Upper lobe of right lung (tissue), 1 donor: ENCODE data around the gene TLR7. TPM values are rescaled to one million over a fixed set of nuclear protein-coding genes. Genes with fewer than 3 reads are reported as not detected.

Experiments
- ATAC-seq: fragments of 200-7000 bp; cut with Tn5 transposase; one replicate; pipeline ENCODE4 v1.9.1; 2020; ENCODE audit warnings: mild to moderate bottlenecking, moderate library complexity
- DNase-seq: peaks from one replicate; pipeline ENCODE4 v3.0.0-alpha.2; 2020
- H3K27ac ChIP-seq: fragments of 200-600 bp; one replicate; pipeline ENCODE4 v1.8.0; 2022
- H3K27me3 ChIP-seq: fragments of 200-600 bp; one replicate; pipeline ENCODE4 v1.8.0; 2022; ENCODE audit warnings: mild to moderate bottlenecking
- H3K36me3 ChIP-seq: fragments of 200-600 bp; one replicate; pipeline ENCODE4 v1.8.0; 2022
- H3K4me1 ChIP-seq: fragments of 200-600 bp; one replicate; pipeline ENCODE4 v1.8.0; 2022
- H3K4me3 ChIP-seq: fragments of 200-600 bp; one replicate; pipeline ENCODE4 v1.8.0; 2022; ENCODE audit warnings: mild to moderate bottlenecking
- H3K9me3 ChIP-seq: fragments of 200-600 bp; one replicate; pipeline ENCODE4 v1.8.0; 2022
- CTCF ChIP-seq: fragments of 200-600 bp; IDR thresholded peaks from one replicate; pipeline ENCODE4 v1.8.0; 2022; ENCODE audit warnings: antibody characterized with exemption
- intact Hi-C: fragments of 100-400 bp; cut with DNase I; formaldehyde crosslinking; loops from one replicate; pipeline ENCODE4 v1.11.0; 2022
- total RNA-seq: library from RNA; stranded (reverse); fragmentation: NEBNext Ultra II Directional; extraction: Animal tissue kit (Norgen Biotek cat#: 25700); gene quantifications from one replicate; pipeline ENCODE4 v1.2.1, GENCODE V29; 2021
- donor health status: DM: no; HTN: yes; CAD: no; lungs with severe emphysema.

The TLR7 gene
- total RNA-seq, 1 donor from 2014 or later: 3.1 TPM

- Histone ChIP-seq H3K27me3 (no peaks in the 10 kb centered on the region), H3K9me3 (no peaks in the 10 kb centered on the region), H3K4me3 (peak within 1 kb of the TSS; percentile 28), H3K36me3 (no peaks in the 10 kb centered on the region), H3K27ac (no peak within 1 kb of the TSS), H3K4me1 (no peaks in the 10 kb centered on the region)
- TF ChIP-seq CTCF: no peak
- peak; percentile 66 for ATAC-seq
- intact Hi-C loops: no loop called here
- no peak for DNase-seq
Measured at GRCh38 chrX:12906046-12906761, 39.3 kb downstream of the TLR7 start, which contains the start of gene TLR8. TSS of gene TLR8 (plus strand) at chrX:12906620. CDS start at chrX:12906707, 87 bp downstream.

- H3K4me1 ChIP-seq: no peaks in the 10 kb centered on the region
- intact Hi-C loops: no loop called here
- H3K9me3 ChIP-seq: no peaks in the 10 kb centered on the region
- H3K36me3 ChIP-seq: no peaks in the 10 kb centered on the region
- DNase-seq: no peak
- TF ChIP-seq CTCF: no peak
- no peaks in the 10 kb centered on the region for H3K27me3 ChIP-seq
- no peak overlapping the region for H3K4me3 ChIP-seq
- no peak overlapping the region for H3K27ac ChIP-seq
- ATAC-seq: peak; percentile 13
Measured at GRCh38 chrX:12910423-12911121, 43.7 kb downstream of the TLR7 start.

- Histone ChIP-seq H3K4me3 (no peak overlapping the region), H3K27me3 (no peaks in the 10 kb centered on the region), H3K4me1 (no peaks in the 10 kb centered on the region), H3K9me3 (no peaks in the 10 kb centered on the region), H3K27ac (no peak overlapping the region), H3K36me3 (no peaks in the 10 kb centered on the region)
- no peak for TF ChIP-seq CTCF
- DNase-seq (no peak), ATAC-seq (no peak)
- intact Hi-C loops: no loop called here
Measured at GRCh38 chrX:12911122-12911470, 44.2 kb downstream of the TLR7 start.

GRCh38 chrX:12912791-12913482, 46.1 kb downstream of the TLR7 start:
- no peak overlapping the region for H3K4me3 ChIP-seq
- no peaks in the 10 kb centered on the region for H3K36me3 ChIP-seq
- H3K4me1 ChIP-seq: no peaks in the 10 kb centered on the region
- H3K27me3 ChIP-seq: no peaks in the 10 kb centered on the region
- H3K9me3 ChIP-seq: no peaks in the 10 kb centered on the region
- no peak for DNase-seq
- no peak for ATAC-seq
- no peak for TF ChIP-seq CTCF
- no peak overlapping the region for H3K27ac ChIP-seq
- intact Hi-C loops: no loop called here

- intact Hi-C loops: no loop called here
- Histone ChIP-seq H3K27ac (no peak overlapping the region), H3K4me3 (no peak overlapping the region), H3K36me3 (no peaks in the 10 kb centered on the region), H3K4me1 (no peaks in the 10 kb centered on the region), H3K9me3 (no peaks in the 10 kb centered on the region), H3K27me3 (no peaks in the 10 kb centered on the region)
- no peak for ATAC-seq
- DNase-seq: no peak
- no peak for TF ChIP-seq CTCF
Measured at GRCh38 chrX:12917753-12918152, 50.9 kb downstream of the TLR7 start.
